PC-9 (cell line): ENCODE results near the gene SEPTIN6. TPM values are rescaled to one million over a fixed set of nuclear protein-coding genes. Genes with fewer than 3 reads are reported as not detected.
A peak's percentile ranks its signal among the peaks of the same experiment; 100 is the strongest.

Experiments
- Bru-seq: library from RNA; stranded (reverse); fragments of 400-500 nt; gene quantifications from one replicate; lab custom pipeline; 2021; lab: Mats Ljungman, UMichigan
- BruChase-seq, 2 experiments: library from RNA; stranded (reverse); fragments of 400-500 nt; gene quantifications; one replicate each; lab custom pipeline; 2021; lab: Mats Ljungman, UMichigan
- BruUV-seq: library from RNA; stranded (reverse); fragments of 400-500 nt; replicated peaks from 2 replicates; lab custom pipeline; 2021; lab: Mats Ljungman, UMichigan
- CTCF ChIA-PET: fragments of 300-600 bp; sonication (Branson Sonifier 250); formaldehyde crosslinking; loops from one replicate; lab custom pipeline; 2022; ENCODE audit warnings: antibody characterized with exemption; lab: Charles Lee
- POLR2A ChIA-PET: fragments of 300-600 bp; sonication (Branson Sonifier 250); formaldehyde crosslinking; loops from one replicate; lab custom pipeline; 2022; ENCODE audit warnings: antibody characterized with exemption; ENCODE audit not compliant: unreplicated experiment; lab: Charles Lee
- DNase-seq, 2 experiments: peaks; one replicate each; pipeline versions ENCODE4 v3.0.0 to v3.0.0-alpha.2; 2015 to 2022; ENCODE audit warnings: mixed read lengths in 1 of 2
- H2AFZ ChIP-seq: fragments of 200-600 bp; sonication (generic); 2 replicates; pipeline ENCODE4 v1.8.1; 2017; ENCODE audit warnings: antibody characterized with exemption
- H3F3A ChIP-seq: fragments of 200-600 bp; sonication (generic); 2 replicates; pipeline ENCODE4 v1.8.1; 2017; ENCODE audit warnings: antibody characterized with exemption, mild to moderate bottlenecking, low read depth; ENCODE audit not compliant: insufficient read depth
- H3K27ac ChIP-seq: fragments of 200-600 bp; sonication (generic); 2 replicates; pipeline ENCODE4 v1.6.1; 2016; ENCODE audit warnings: mixed run types
- H3K27me3 ChIP-seq: fragments of 200-600 bp; sonication (generic); 2 replicates; pipeline ENCODE4 v1.6.1; 2016; ENCODE audit warnings: low read depth, mixed run types; ENCODE audit not compliant: insufficient read depth
- H3K36me3 ChIP-seq: fragments of 200-600 bp; sonication (generic); 2 replicates; pipeline ENCODE4 v1.6.1; 2016; ENCODE audit warnings: low read depth, mixed run types
- H3K4me1 ChIP-seq: fragments of 200-600 bp; sonication (generic); replicated peaks from 2 replicates; pipeline ENCODE4 v1.6.1; 2016; ENCODE audit warnings: mixed run types; ENCODE audit not compliant: insufficient read depth
- H3K4me2 ChIP-seq: fragments of 200-600 bp; sonication (generic); 2 replicates; pipeline ENCODE4 v1.6.1; 2017; ENCODE audit warnings: mixed run types
- H3K4me3 ChIP-seq: fragments of 200-600 bp; sonication (generic); 2 replicates; pipeline ENCODE4 v1.6.1; 2016; ENCODE audit warnings: mixed run types
- H3K79me2 ChIP-seq: fragments of 200-600 bp; sonication (generic); 2 replicates; pipeline ENCODE4 v1.6.1; 2017; ENCODE audit warnings: low read depth, mixed run types
- H3K9me2 ChIP-seq: fragments of 200-600 bp; sonication (generic); 2 replicates; pipeline ENCODE4 v1.8.1; 2017; ENCODE audit warnings: mild to moderate bottlenecking; ENCODE audit not compliant: insufficient read depth
- H3K9me3 ChIP-seq: fragments of 200-600 bp; sonication (generic); 2 replicates; pipeline ENCODE4 v1.8.1; 2016; ENCODE audit warnings: low read depth; ENCODE audit not compliant: insufficient read depth
- H4K20me1 ChIP-seq: fragments of 200-600 bp; sonication (generic); 2 replicates; pipeline ENCODE4 v1.8.1; 2017; ENCODE audit not compliant: insufficient read depth
- CTCF ChIP-seq: fragments of 200-600 bp; sonication (generic); conservative IDR thresholded peaks from 2 replicates; pipeline ENCODE4 v1.6.1; 2017; ENCODE audit warnings: mixed run types, antibody characterized with exemption, mild to moderate bottlenecking, moderate library complexity
- EZH2 ChIP-seq: fragments of 200-600 bp; sonication (generic); IDR thresholded peaks from 2 replicates; pipeline ENCODE4 v1.8.0; 2017; ENCODE audit warnings: antibody characterized with exemption, low read depth
- intact Hi-C: fragments of 100-400 bp; cut with micrococcal nuclease; formaldehyde crosslinking; loops from one replicate; pipeline ENCODE4 v1.10.0; 2022; ENCODE audit not compliant: unreplicated experiment
- long read RNA-seq: library from polyadenylated mRNA; stranded (forward); transcript quantifications from one replicate; pipeline ENCODE4 v2.0.0, GENCODE V29; 2022
- total RNA-seq: library from RNA; stranded (reverse); gene quantifications from 2 replicates; pipeline ENCODE4 v1.2.3, GENCODE V29; 2021

The SEPTIN6 gene
- total RNA-seq (32.8 and 43.7 TPM in 2 replicates), Bru-seq, nascent RNA (percentile 57 among the genes with signal in this experiment), BruChase-seq, experiment 1, labeled RNA remaining after a 2-hour chase (percentile 62 among the genes with signal in this experiment), BruChase-seq, experiment 2, labeled RNA remaining after a 6-hour chase (percentile 58 among the genes with signal in this experiment)
- long read RNA-seq, full-length matches to known transcripts = 39 of 61 reads
- long read RNA-seq, partial matches to known transcripts = 3 of 61 reads
- long read RNA-seq, other reads (novel, unspliced or antisense) = 19 of 61 reads

GRCh38 chrX:119693040-119693995 is at the start of gene SEPTIN6:
TSS of gene SEPTIN6 (minus strand) at chrX:119693168. CDS start at chrX:119693105, 63 bp downstream.
- BruUV-seq = no TSS peak
- no peaks in the 10 kb centered on the region for H3K27me3 ChIP-seq
- TF ChIP-seq CTCF (no peak), EZH2 (no peak)
- DNase-seq = peak; percentile 65 to 85
- H3K79me2 ChIP-seq = no peaks in the 10 kb centered on the region
- CTCF ChIA-PET = interaction anchor here (0.6 to 1.1 kb wide), 6 partner anchors 34 to 116 kb away, joined by 4 to 13 read pairs (median 6); no protein-coding TSS in a partner anchor
- H3F3A ChIP-seq = no peaks in the 10 kb centered on the region
- no peaks in the 10 kb centered on the region for H3K9me2 ChIP-seq
- H3K4me1 ChIP-seq = peaks cover 13% of the 10 kb centered on the region
- peak within 1 kb of the TSS; percentile 90 for H3K4me2 ChIP-seq
- H3K4me3 ChIP-seq = peak within 1 kb of the TSS; percentile 81
- no peaks in the 10 kb centered on the region for H4K20me1 ChIP-seq
- H3K9me3 ChIP-seq = no peaks in the 10 kb centered on the region
- POLR2A ChIA-PET = interaction anchor here (0.5 to 1.0 kb wide), 6 partner anchors 30 to 745 kb away, joined by 3 to 13 read pairs (median 3); partner anchors contain the start of genes RPL39 and SOWAHD
- intact Hi-C loops = loop anchor here (2.0 to 10.0 kb wide), 4 partner anchors 37 to 191 kb away; partner anchors contain the start of genes NKRF and UBE2A
- no peak within 1 kb of the TSS for H3K27ac ChIP-seq
- peak within 1 kb of the TSS; percentile 92 for H2AFZ ChIP-seq
- no peaks in the 10 kb centered on the region for H3K36me3 ChIP-seq

GRCh38 chrX:119738742-119739141 is 45.8 kb upstream of the SEPTIN6 start:
- no TSS peak for BruUV-seq
- DNase-seq = no peak
- no peak overlapping the region for H3K27ac ChIP-seq
- H3K4me2 ChIP-seq = no peak overlapping the region
- ChIA-PET CTCF (no interaction called here), POLR2A (no interaction called here)
- H3K9me3 ChIP-seq = no peaks in the 10 kb centered on the region
- no peaks in the 10 kb centered on the region for H3K36me3 ChIP-seq
- H3K79me2 ChIP-seq = no peaks in the 10 kb centered on the region
- no peaks in the 10 kb centered on the region for H3K27me3 ChIP-seq
- no peaks in the 10 kb centered on the region for H3F3A ChIP-seq
- no peaks in the 10 kb centered on the region for H3K4me1 ChIP-seq
- intact Hi-C loops = no loop called here
- no peaks in the 10 kb centered on the region for H4K20me1 ChIP-seq
- H3K9me2 ChIP-seq = no peaks in the 10 kb centered on the region
- no peak overlapping the region for H3K4me3 ChIP-seq
- no peak overlapping the region for H2AFZ ChIP-seq
- TF ChIP-seq CTCF (no peak), EZH2 (no peak)

GRCh38 chrX:119736206-119736764 is 43.3 kb upstream of the SEPTIN6 start:
- H3K4me3 ChIP-seq = no peak overlapping the region
- H4K20me1 ChIP-seq = no peaks in the 10 kb centered on the region
- no peak overlapping the region for H3K27ac ChIP-seq
- ChIA-PET CTCF (interaction anchor here (0.5 to 0.6 kb wide), 2 partner anchors 27 to 221 kb away, joined by 3 to 4 read pairs; no protein-coding TSS in a partner anchor), POLR2A (no interaction called here)
- H3K9me3 ChIP-seq = no peaks in the 10 kb centered on the region
- no peak for DNase-seq
- H3K4me2 ChIP-seq = no peak overlapping the region
- H2AFZ ChIP-seq = no peak overlapping the region
- no peaks in the 10 kb centered on the region for H3K36me3 ChIP-seq
- no peak for TF ChIP-seq CTCF
- H3K27me3 ChIP-seq = no peaks in the 10 kb centered on the region
- H3K4me1 ChIP-seq = no peaks in the 10 kb centered on the region
- no TSS peak for BruUV-seq
- intact Hi-C loops = no loop called here
- no peaks in the 10 kb centered on the region for H3F3A ChIP-seq
- H3K79me2 ChIP-seq = no peaks in the 10 kb centered on the region
- no peaks in the 10 kb centered on the region for H3K9me2 ChIP-seq
